HCT116 (cell line): ENCODE data around the gene OR1J1.

Source experiments
- CTCF ChIP-seq, 3 experiments: fragments of 200-600 bp in 1 of 3; sonication (generic) in 1 of 3; IDR thresholded peaks in 2 of 3; conservative IDR thresholded peaks in 1 of 3; 2 replicates each; pipeline ENCODE4 v1.5.1; 2012 to 2017; ENCODE audit warnings: low read depth in 2 of 3, low read length in 2 of 3, antibody characterized with exemption in 1 of 3, borderline replicate concordance in 1 of 3, control low read depth in 1 of 3, mild to moderate bottlenecking in 1 of 3, mixed read lengths in 1 of 3, mixed run types in 1 of 3, moderate library complexity in 1 of 3; ENCODE audit not compliant: insufficient read depth in 1 of 3
- POLR2A ChIP-seq: IDR thresholded peaks from 2 replicates; pipeline ENCODE4 v1.7.0; 2011; ENCODE audit warnings: borderline replicate concordance; ENCODE audit not compliant: insufficient read depth, insufficient read length; ENCODE audit errors: extremely low read depth
- POLR2AphosphoS5 ChIP-seq: IDR thresholded peaks from 2 replicates; pipeline ENCODE4 v1.6.1; 2011; ENCODE audit warnings: mild to moderate bottlenecking, low read depth, low read length, moderate library complexity
- RAD21 ChIP-seq: IDR thresholded peaks from 2 replicates; pipeline ENCODE4 v1.6.1; 2012; ENCODE audit warnings: low read depth, mild to moderate bottlenecking
- TF ChIP-seq, protein P1 (sequence below): IDR thresholded peaks from 2 replicates; pipeline ENCODE4 v1.6.1; 2011; ENCODE audit warnings: mild to moderate bottlenecking, low read length, moderate library complexity; ENCODE audit not compliant: insufficient replicate concordance; ENCODE audit errors: extremely low read depth

DNA sequence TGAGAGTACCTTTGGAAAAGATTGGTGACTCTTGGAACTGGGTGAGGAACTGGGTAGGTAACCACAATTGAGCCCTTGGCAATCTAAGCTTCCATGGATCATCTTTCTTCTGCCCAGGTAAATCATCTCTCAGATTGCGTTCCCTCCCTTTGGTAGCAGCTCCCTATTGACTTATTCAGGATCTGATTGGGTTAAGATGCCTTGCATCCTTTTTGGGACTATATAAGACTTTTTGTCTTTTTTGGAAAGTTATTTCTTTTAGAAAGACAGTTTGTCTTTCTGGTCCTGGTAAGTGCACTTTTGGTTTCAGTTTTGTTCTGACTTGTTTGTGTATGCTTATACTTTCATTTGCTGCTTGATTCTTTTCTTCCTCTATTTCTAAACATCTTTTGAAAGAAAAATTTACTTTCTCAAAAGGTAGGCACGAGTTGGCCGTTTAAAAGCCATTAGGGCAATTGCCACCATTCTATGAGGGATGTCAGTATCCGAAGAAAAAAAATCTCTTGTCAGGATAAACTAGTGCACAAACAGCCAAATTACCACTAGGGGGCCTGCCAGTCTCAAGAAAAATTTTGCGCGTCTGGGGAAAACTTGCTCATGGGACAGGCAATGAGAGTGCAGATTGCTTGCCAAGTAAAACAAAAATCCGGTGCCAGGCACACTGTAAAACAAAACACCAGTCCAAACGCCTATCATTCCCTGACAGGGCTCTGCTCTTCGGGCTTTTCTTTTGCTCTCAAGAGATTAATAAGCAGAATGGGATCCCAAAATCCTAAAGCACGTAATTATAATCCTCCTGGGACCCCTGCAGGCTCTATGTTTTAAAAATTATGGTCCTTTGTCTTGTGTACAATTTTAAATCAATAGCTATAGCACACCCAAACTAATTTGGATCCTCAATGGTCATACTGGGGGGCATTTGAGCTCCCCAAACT lies 12.8 kb downstream of the OR1J1 start:
- TF ChIP-seq RAD21 (peak; percentile 93), CTCF (IDR thresholded peaks at IDR 0.05 in 2 of 3, conservative IDR thresholded peaks at IDR 0.05 in 1 of 3; ENCODE audit: borderline replicate concordance in 1 of 3, insufficient read depth in 1 of 3, low read depth in 2 of 3, low read length in 2 of 3) (peak; percentile 79 to 88 (median 86)), POLR2A (no peak), POLR2AphosphoS5 (no peak)
- TF ChIP-seq, protein P1, sequence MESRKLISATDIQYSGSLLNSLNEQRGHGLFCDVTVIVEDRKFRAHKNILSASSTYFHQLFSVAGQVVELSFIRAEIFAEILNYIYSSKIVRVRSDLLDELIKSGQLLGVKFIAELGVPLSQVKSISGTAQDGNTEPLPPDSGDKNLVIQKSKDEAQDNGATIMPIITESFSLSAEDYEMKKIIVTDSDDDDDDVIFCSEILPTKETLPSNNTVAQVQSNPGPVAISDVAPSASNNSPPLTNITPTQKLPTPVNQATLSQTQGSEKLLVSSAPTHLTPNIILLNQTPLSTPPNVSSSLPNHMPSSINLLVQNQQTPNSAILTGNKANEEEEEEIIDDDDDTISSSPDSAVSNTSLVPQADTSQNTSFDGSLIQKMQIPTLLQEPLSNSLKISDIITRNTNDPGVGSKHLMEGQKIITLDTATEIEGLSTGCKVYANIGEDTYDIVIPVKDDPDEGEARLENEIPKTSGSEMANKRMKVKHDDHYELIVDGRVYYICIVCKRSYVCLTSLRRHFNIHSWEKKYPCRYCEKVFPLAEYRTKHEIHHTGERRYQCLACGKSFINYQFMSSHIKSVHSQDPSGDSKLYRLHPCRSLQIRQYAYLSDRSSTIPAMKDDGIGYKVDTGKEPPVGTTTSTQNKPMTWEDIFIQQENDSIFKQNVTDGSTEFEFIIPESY, result no peak
